IMR-90 (cell line): ENCODE data around the gene GRPEL2. TPM values are rescaled to one million over a fixed set of nuclear protein-coding genes. Genes with fewer than 3 reads are reported as not detected.

ENCODE experiments used
- ATAC-seq: fragments of 200-7000 bp; cut with Tn5 transposase; 2 replicates; pipeline ENCODE4 v1.9.1; 2020; ENCODE audit warnings: low read depth, mild to moderate bottlenecking, moderate library complexity
- BruUV-seq: library from RNA; stranded (reverse); fragments of 400-500 nt; replicated peaks from 2 replicates; lab custom pipeline; 2021; lab: Mats Ljungman, UMichigan
- CTCF ChIA-PET: fragments of 300-600 bp; formaldehyde crosslinking; extraction: SDS; loops from one replicate; lab custom pipeline; 2021; ENCODE audit warnings: antibody characterized with exemption; lab: Yijun Ruan, JAX
- POLR2A ChIA-PET: fragments of 300-600 bp; sonication (Branson Sonifier 250); formaldehyde crosslinking; loops from one replicate; lab custom pipeline; 2022; ENCODE audit warnings: antibody characterized with exemption; ENCODE audit not compliant: unreplicated experiment; lab: Charles Lee
- DNase-seq: peaks from one replicate; pipeline ENCODE4 v3.0.0; 2013
- H2AFZ ChIP-seq: replicated peaks from 2 replicates; pipeline ENCODE3; 2013; ENCODE audit warnings: low read length, mild to moderate bottlenecking; ENCODE audit not compliant: poor library complexity
- H2AK5ac ChIP-seq: 2 replicates; pipeline ENCODE4 v1.6.1; 2013; ENCODE audit warnings: low read depth, low read length, inconsistent platforms
- H2AK9ac ChIP-seq: replicated peaks from 2 replicates; pipeline ENCODE3; 2013; ENCODE audit warnings: mild to moderate bottlenecking, low read depth, low read length, moderate library complexity; ENCODE audit not compliant: poor library complexity
- H2BK120ac ChIP-seq: 2 replicates; pipeline ENCODE4 v1.6.1; 2013; ENCODE audit warnings: low read depth, low read length, inconsistent platforms
- H2BK15ac ChIP-seq: 3 replicates; pipeline ENCODE4 v1.6.1; 2013; ENCODE audit warnings: low read depth, low read length, inconsistent platforms
- H2BK20ac ChIP-seq: 2 replicates; pipeline ENCODE4 v1.6.1; 2013; ENCODE audit warnings: low read depth, mild to moderate bottlenecking, inconsistent platforms, low read length, moderate library complexity
- H2BK5ac ChIP-seq: 2 replicates; pipeline ENCODE4 v1.6.1; 2013; ENCODE audit warnings: mild to moderate bottlenecking, low read depth, low read length, inconsistent platforms; ENCODE audit not compliant: poor library complexity, severe bottlenecking
- H3K14ac ChIP-seq: replicated peaks from 2 replicates; pipeline ENCODE4 v1.6.1; 2013; ENCODE audit warnings: low read depth, low read length, inconsistent platforms
- H3K18ac ChIP-seq: 2 replicates; pipeline ENCODE4 v1.6.1; 2013; ENCODE audit warnings: low read depth, low read length, control low read depth
- H3K23ac ChIP-seq: 2 replicates; pipeline ENCODE4 v1.6.1; 2013; ENCODE audit warnings: low read depth, low read length, inconsistent platforms
- H3K27ac ChIP-seq: 2 replicates; pipeline ENCODE4 v1.5.1; 2013; ENCODE audit warnings: mild to moderate bottlenecking, control low read depth, low read length; ENCODE audit not compliant: insufficient read depth
- H3K27me3 ChIP-seq: 2 replicates; pipeline ENCODE4 v1.6.1; 2013; ENCODE audit warnings: low read length; ENCODE audit not compliant: control insufficient read depth, insufficient read depth
- H3K36me3 ChIP-seq: 2 replicates; pipeline ENCODE4 v1.6.1; 2013; ENCODE audit warnings: low read length, mixed read lengths; ENCODE audit not compliant: control insufficient read depth, insufficient read depth
- H3K4ac ChIP-seq: 2 replicates; pipeline ENCODE4 v1.6.1; 2013; ENCODE audit warnings: low read depth, low read length, inconsistent platforms
- H3K4me1 ChIP-seq: 2 replicates; pipeline ENCODE4 v1.6.1; 2013; ENCODE audit warnings: low read length, mixed read lengths; ENCODE audit not compliant: control insufficient read depth, insufficient read depth
- H3K4me2 ChIP-seq: 2 replicates; pipeline ENCODE4 v1.6.1; 2013; ENCODE audit warnings: low read depth, mild to moderate bottlenecking, control low read depth, low read length, moderate library complexity
- H3K4me3 ChIP-seq: 2 replicates; pipeline ENCODE4 v1.5.1; 2013; ENCODE audit warnings: low read depth, mild to moderate bottlenecking, control low read depth, low read length, moderate library complexity; ENCODE audit not compliant: insufficient read depth
- H3K56ac ChIP-seq: 2 replicates; pipeline ENCODE4 v1.6.1; 2013; ENCODE audit warnings: low read length, inconsistent platforms; ENCODE audit not compliant: insufficient read depth; ENCODE audit errors: extremely low read depth
- H3K79me1 ChIP-seq, 2 experiments: 2 replicates each; pipeline ENCODE4 v1.6.1; 2013; ENCODE audit warnings: low read length in 2 of 2, inconsistent platforms in 1 of 2, low read depth in 1 of 2
- H3K9ac ChIP-seq: 2 replicates; pipeline ENCODE4 v1.6.1; 2013; ENCODE audit warnings: low read depth, low read length, control low read depth
- H3K9me1 ChIP-seq: 2 replicates; pipeline ENCODE4 v1.6.1; 2013; ENCODE audit warnings: low read length, inconsistent platforms; ENCODE audit not compliant: insufficient read depth
- H3K9me3 ChIP-seq: 2 replicates; pipeline ENCODE4 v1.6.1; 2013; ENCODE audit warnings: low read length; ENCODE audit not compliant: control insufficient read depth, insufficient read depth
- H4K20me1 ChIP-seq: 2 replicates; pipeline ENCODE4 v1.6.1; 2013; ENCODE audit warnings: low read length, inconsistent platforms; ENCODE audit not compliant: insufficient read depth
- H4K5ac ChIP-seq: 2 replicates; pipeline ENCODE4 v1.6.1; 2013; ENCODE audit warnings: mild to moderate bottlenecking, low read depth, low read length, control low read depth
- H4K8ac ChIP-seq, 2 experiments: 2 replicates each; pipeline ENCODE4 v1.6.1; 2013; ENCODE audit warnings: low read depth in 2 of 2, low read length in 2 of 2, control low read depth in 1 of 2, inconsistent platforms in 1 of 2
- H4K91ac ChIP-seq: 2 replicates; pipeline ENCODE4 v1.6.1; 2013; ENCODE audit warnings: low read depth, low read length, inconsistent platforms; ENCODE audit not compliant: insufficient read depth
- BHLHE40 ChIP-seq: fragments of 150-350 bp; IDR thresholded peaks from 2 replicates; pipeline ENCODE4 v1.6.1; 2016; ENCODE audit warnings: mild to moderate bottlenecking, low read depth, low read length
- CEBPB ChIP-seq: IDR thresholded peaks from 2 replicates; pipeline ENCODE4 v1.6.1; 2012; ENCODE audit warnings: low read depth, low read length, improper control_type of control experiment
- CHD1 ChIP-seq: IDR thresholded peaks from 2 replicates; pipeline ENCODE4 v1.6.1; 2012; ENCODE audit warnings: low read depth, low read length, improper control_type of control experiment
- FOS ChIP-seq: fragments of 150-350 bp; IDR thresholded peaks from 2 replicates; pipeline ENCODE4 v1.6.1; 2016; ENCODE audit warnings: low read depth, low read length
- MAFK ChIP-seq: IDR thresholded peaks from 2 replicates; pipeline ENCODE4 v1.6.1; 2012; ENCODE audit warnings: low read depth, low read length, improper control_type of control experiment
- MAZ ChIP-seq: IDR thresholded peaks from 2 replicates; pipeline ENCODE4 v1.6.1; 2012; ENCODE audit warnings: low read depth, mild to moderate bottlenecking, low read length, improper control_type of control experiment, moderate library complexity, borderline replicate concordance
- MXI1 ChIP-seq: IDR thresholded peaks from 2 replicates; pipeline ENCODE4 v1.6.1; 2012; ENCODE audit warnings: low read depth, mild to moderate bottlenecking, low read length, moderate library complexity, borderline replicate concordance
- NFE2L2 ChIP-seq: fragments of 150-350 bp; IDR thresholded peaks from 2 replicates; pipeline ENCODE4 v1.6.1; 2016; ENCODE audit warnings: low read depth, mild to moderate bottlenecking, low read length
- POLR2A ChIP-seq: IDR thresholded peaks from 2 replicates; pipeline ENCODE4 v1.6.1; 2012; ENCODE audit warnings: mild to moderate bottlenecking, low read depth, low read length
- RAD21 ChIP-seq: IDR thresholded peaks from 2 replicates; pipeline ENCODE4 v1.6.1; 2012; ENCODE audit warnings: low read length, improper control_type of control experiment
- RCOR1 ChIP-seq: IDR thresholded peaks from 2 replicates; pipeline ENCODE4 v1.6.1; 2012; ENCODE audit warnings: mild to moderate bottlenecking, low read length, improper control_type of control experiment; ENCODE audit not compliant: insufficient replicate concordance
- RFX5 ChIP-seq: IDR thresholded peaks from 2 replicates; pipeline ENCODE4 v1.8.0; 2012; ENCODE audit warnings: low read depth, mild to moderate bottlenecking, low read length, moderate library complexity
- SMC3 ChIP-seq: fragments of 150-350 bp; IDR thresholded peaks from 2 replicates; pipeline ENCODE4 v1.6.1; 2016; ENCODE audit warnings: low read depth, mild to moderate bottlenecking, antibody characterized with exemption, low read length, moderate library complexity
- WGBS, 2 experiments: methylation state at CpG; one replicate each; pipeline versions ENCODE4 v1.1.5 to v1.1.7; 2013; ENCODE audit warnings: missing lambda C conversion rate in 2 of 2; ENCODE audit not compliant: insufficient read length in 1 of 2; ENCODE audit errors: extremely low coverage in 2 of 2; 5-methylcytosine and 5-hydroxymethylcytosine counted together
- dilution Hi-C: fragments of 300-500 bp; cut with HindIII; formaldehyde crosslinking; loops from one replicate; pipeline ENCODE4 v1.14.3; 2018; ENCODE audit warnings: low sequenced_read_pairs; ENCODE audit not compliant: unreplicated experiment
- in situ Hi-C: fragments of 300-500 bp; cut with MboI; formaldehyde crosslinking; loops from 3 replicates; pipeline ENCODE4 v1.14.3; 2019; ENCODE audit warnings: low sequenced_read_pairs, inconsistent platforms, mixed read lengths
- intact Hi-C: fragments of 100-400 bp; cut with micrococcal nuclease; formaldehyde crosslinking; loops from 2 replicates; pipeline ENCODE4 v1.10.0; 2022
- polyA plus RNA-seq, 3 experiments: library from polyadenylated mRNA; depleted of rRNA; stranded (reverse); fragments of >200 nt; gene quantifications; 2 replicates each; pipeline ENCODE4 v1.2.3, GENCODE V29; 2012; ENCODE audit warnings: low replicate concordance in 1 of 3
- total RNA-seq: library from RNA; depleted of rRNA; stranded (reverse); fragments of >200 nt; gene quantifications from 2 replicates; pipeline ENCODE4 v1.2.3, GENCODE V29; 2012
- TF ChIP-seq, protein P1 (sequence below): conservative IDR thresholded peaks from 2 replicates; pipeline ENCODE4 v1.5.1; 2012; ENCODE audit warnings: mild to moderate bottlenecking, low read depth, low read length, improper control_type of control experiment
- TF ChIP-seq, protein P2 (sequence below): fragments of 150-350 bp; IDR thresholded peaks from 2 replicates; pipeline ENCODE4 v1.6.1; 2017; ENCODE audit warnings: mild to moderate bottlenecking, antibody characterized with exemption, low read length, low read depth
- TF ChIP-seq, protein P3 (sequence below): fragments of 150-350 bp; IDR thresholded peaks from 2 replicates; pipeline ENCODE4 v1.6.1; 2016; ENCODE audit warnings: low read depth, mild to moderate bottlenecking, low read length, moderate library complexity, borderline replicate concordance

GRPEL2 gene
- total and polyA plus RNA-seq, 2 of the 4 experiments (the other 2 are of a cell fraction), result 6.2 to 18.1 TPM

DNA sequence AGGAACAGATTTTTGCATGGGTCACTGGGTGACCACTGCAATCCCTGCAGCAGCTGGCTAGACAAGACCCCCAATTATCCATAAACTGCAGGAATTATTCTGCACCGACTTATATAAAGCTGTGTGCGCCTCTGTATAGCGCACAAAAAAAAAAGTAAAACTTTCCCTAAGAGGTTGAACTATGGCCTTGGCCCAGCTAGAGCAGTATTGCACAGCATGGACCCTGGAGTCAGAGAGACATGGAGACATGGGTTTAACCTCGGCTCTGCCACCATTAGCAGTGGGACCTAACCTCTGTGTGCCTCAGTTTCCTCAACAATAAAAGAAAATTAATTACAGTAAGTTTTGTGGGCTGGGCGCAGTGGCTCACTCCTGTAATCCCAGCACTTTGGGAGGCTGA, 17.1 kb upstream of the GRPEL2 start:
- no peak overlapping the region for H4K5ac ChIP-seq

More for the DNA sequence above, 17.1 kb upstream of the GRPEL2 start:
- H3K9me3 ChIP-seq, result no peaks in the 10 kb centered on the region
- 92% methylated on average over 3 of the region's 5 CpGs; no CpG with 5 or more reads in 1 of the 2 experiments for WGBS, 2 experiments
- no peak overlapping the region for H3K27ac ChIP-seq
- peaks cover 1% of the 10 kb centered on the region; the same call in 1 of the 2 replicates for H3K9me1 ChIP-seq
- no peak overlapping the region for H2BK5ac ChIP-seq
- DNase-seq, result no peak
- no peak overlapping the region for H2AK9ac ChIP-seq
- H3K18ac ChIP-seq, result no peak overlapping the region
- H2AFZ ChIP-seq, result no peak overlapping the region
- H3K79me1 ChIP-seq, result no peaks in the 10 kb centered on the region
- in situ Hi-C loops (no loop called here), intact Hi-C loops (no loop called here), dilution Hi-C loops (no loop called here)
- no peaks in the 10 kb centered on the region for H4K20me1 ChIP-seq
- no peak overlapping the region for H3K9ac ChIP-seq
- no peak overlapping the region for H4K91ac ChIP-seq
- TF ChIP-seq FOS, result no peak
- TF ChIP-seq BHLHE40, result no peak
- TF ChIP-seq MAZ, result no peak
- TF ChIP-seq, protein P1, sequence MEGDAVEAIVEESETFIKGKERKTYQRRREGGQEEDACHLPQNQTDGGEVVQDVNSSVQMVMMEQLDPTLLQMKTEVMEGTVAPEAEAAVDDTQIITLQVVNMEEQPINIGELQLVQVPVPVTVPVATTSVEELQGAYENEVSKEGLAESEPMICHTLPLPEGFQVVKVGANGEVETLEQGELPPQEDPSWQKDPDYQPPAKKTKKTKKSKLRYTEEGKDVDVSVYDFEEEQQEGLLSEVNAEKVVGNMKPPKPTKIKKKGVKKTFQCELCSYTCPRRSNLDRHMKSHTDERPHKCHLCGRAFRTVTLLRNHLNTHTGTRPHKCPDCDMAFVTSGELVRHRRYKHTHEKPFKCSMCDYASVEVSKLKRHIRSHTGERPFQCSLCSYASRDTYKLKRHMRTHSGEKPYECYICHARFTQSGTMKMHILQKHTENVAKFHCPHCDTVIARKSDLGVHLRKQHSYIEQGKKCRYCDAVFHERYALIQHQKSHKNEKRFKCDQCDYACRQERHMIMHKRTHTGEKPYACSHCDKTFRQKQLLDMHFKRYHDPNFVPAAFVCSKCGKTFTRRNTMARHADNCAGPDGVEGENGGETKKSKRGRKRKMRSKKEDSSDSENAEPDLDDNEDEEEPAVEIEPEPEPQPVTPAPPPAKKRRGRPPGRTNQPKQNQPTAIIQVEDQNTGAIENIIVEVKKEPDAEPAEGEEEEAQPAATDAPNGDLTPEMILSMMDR, result no peak
- no peak for TF ChIP-seq CEBPB
- no peak for TF ChIP-seq CHD1
- TF ChIP-seq, protein P2, sequence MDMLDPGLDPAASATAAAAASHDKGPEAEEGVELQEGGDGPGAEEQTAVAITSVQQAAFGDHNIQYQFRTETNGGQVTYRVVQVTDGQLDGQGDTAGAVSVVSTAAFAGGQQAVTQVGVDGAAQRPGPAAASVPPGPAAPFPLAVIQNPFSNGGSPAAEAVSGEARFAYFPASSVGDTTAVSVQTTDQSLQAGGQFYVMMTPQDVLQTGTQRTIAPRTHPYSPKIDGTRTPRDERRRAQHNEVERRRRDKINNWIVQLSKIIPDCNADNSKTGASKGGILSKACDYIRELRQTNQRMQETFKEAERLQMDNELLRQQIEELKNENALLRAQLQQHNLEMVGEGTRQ, result no peak
- no peak for TF ChIP-seq RFX5
- TF ChIP-seq NFE2L2, result no peak
- TF ChIP-seq RAD21, result no peak
- TF ChIP-seq MXI1, result no peak
- no peak for TF ChIP-seq RCOR1
- no peak for TF ChIP-seq MAFK
- no peak for TF ChIP-seq POLR2A
- TF ChIP-seq SMC3, result no peak
- TF ChIP-seq, protein P3, sequence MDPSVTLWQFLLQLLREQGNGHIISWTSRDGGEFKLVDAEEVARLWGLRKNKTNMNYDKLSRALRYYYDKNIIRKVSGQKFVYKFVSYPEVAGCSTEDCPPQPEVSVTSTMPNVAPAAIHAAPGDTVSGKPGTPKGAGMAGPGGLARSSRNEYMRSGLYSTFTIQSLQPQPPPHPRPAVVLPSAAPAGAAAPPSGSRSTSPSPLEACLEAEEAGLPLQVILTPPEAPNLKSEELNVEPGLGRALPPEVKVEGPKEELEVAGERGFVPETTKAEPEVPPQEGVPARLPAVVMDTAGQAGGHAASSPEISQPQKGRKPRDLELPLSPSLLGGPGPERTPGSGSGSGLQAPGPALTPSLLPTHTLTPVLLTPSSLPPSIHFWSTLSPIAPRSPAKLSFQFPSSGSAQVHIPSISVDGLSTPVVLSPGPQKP, result no peak
- no peak overlapping the region for H3K4me3 ChIP-seq
- no peaks in the 10 kb centered on the region for H3K27me3 ChIP-seq
- ChIA-PET CTCF (interaction anchor here (1.6 kb wide), 1 partner anchor 11 kb away, joined by 4 read pairs; no protein-coding TSS in a partner anchor), POLR2A (no interaction called here)
- H3K36me3 ChIP-seq, result no peaks in the 10 kb centered on the region
- H2AK5ac ChIP-seq, result no peak overlapping the region
- no peak overlapping the region for H3K4ac ChIP-seq
- no peak overlapping the region for H3K4me2 ChIP-seq
- no TSS peak for BruUV-seq
- ATAC-seq, result no peak
- H2BK120ac ChIP-seq, result no peak overlapping the region
- H4K8ac ChIP-seq, result no peak overlapping the region
- H2BK15ac ChIP-seq, result no peak overlapping the region
- no peak overlapping the region for H3K14ac ChIP-seq
- no peak overlapping the region for H3K56ac ChIP-seq
- H2BK20ac ChIP-seq, result no peak overlapping the region
- H3K4me1 ChIP-seq, result peaks cover 5% of the 10 kb centered on the region
- H3K23ac ChIP-seq, result no peak overlapping the region
